WTC11 (cell line): ENCODE results near the gene EPC1.

Experiments used
- MAX ChIP-seq: sonication (generic); formaldehyde crosslinking; IDR thresholded peaks from 2 replicates; pipeline ENCODE4 v1.8.0; 2022; ENCODE audit warnings: mild to moderate bottlenecking, missing genetic modification reagents
- SMAD3 ChIP-seq: sonication (generic); formaldehyde crosslinking; IDR thresholded peaks from 2 replicates; pipeline ENCODE4 v1.8.0; 2022; ENCODE audit warnings: missing genetic modification reagents, mild to moderate bottlenecking, borderline replicate concordance
- SP1 ChIP-seq: sonication (generic); formaldehyde crosslinking; conservative IDR thresholded peaks from 2 replicates; pipeline ENCODE4 v1.8.1; 2022; ENCODE audit warnings: missing genetic modification reagents
- ZNF121 ChIP-seq: sonication (generic); formaldehyde crosslinking; IDR thresholded peaks from 2 replicates; pipeline ENCODE4 v1.8.0; 2023; ENCODE audit warnings: missing genetic modification reagents
- ZNF138 ChIP-seq: sonication (generic); formaldehyde crosslinking; conservative IDR thresholded peaks from 2 replicates; pipeline ENCODE4 v1.8.1; 2022; ENCODE audit warnings: mild to moderate bottlenecking, moderate library complexity, missing genetic modification reagents
- TF ChIP-seq, protein P1 (sequence below): fragments of 200-600 bp; IDR thresholded peaks from 2 replicates; pipeline ENCODE4 v1.8.0; 2022; ENCODE audit warnings: antibody characterized with exemption

DNA sequence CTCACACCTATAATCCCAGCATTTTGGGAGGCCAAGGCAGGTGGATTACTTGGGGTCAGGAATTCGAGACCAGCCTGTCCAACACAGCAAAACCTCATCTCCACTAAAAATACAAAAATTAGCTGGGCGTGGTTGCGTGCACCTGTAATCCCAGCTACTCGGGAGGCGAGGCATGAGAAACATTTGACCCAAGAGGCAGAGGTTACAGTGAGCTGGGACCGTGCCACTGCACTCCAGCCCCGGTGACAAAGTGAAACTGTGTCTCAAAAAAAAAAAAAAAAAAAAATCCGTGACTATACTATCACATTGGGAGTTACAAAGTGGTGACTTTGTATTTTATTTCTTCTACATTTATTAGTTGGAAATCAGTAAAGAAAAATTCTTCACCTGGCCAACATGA is 101.2 kb downstream of the EPC1 start:
- TF ChIP-seq MAX (CRISPR knock-in tag) (no peak), SMAD3 (CRISPR knock-in tag) (no peak), ZNF121 (CRISPR knock-in tag) (no peak), ZNF138 (CRISPR knock-in tag) (no peak), SP1 (CRISPR knock-in tag) (no peak)
- TF ChIP-seq, protein P1, sequence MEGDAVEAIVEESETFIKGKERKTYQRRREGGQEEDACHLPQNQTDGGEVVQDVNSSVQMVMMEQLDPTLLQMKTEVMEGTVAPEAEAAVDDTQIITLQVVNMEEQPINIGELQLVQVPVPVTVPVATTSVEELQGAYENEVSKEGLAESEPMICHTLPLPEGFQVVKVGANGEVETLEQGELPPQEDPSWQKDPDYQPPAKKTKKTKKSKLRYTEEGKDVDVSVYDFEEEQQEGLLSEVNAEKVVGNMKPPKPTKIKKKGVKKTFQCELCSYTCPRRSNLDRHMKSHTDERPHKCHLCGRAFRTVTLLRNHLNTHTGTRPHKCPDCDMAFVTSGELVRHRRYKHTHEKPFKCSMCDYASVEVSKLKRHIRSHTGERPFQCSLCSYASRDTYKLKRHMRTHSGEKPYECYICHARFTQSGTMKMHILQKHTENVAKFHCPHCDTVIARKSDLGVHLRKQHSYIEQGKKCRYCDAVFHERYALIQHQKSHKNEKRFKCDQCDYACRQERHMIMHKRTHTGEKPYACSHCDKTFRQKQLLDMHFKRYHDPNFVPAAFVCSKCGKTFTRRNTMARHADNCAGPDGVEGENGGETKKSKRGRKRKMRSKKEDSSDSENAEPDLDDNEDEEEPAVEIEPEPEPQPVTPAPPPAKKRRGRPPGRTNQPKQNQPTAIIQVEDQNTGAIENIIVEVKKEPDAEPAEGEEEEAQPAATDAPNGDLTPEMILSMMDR: no peak
